WTC11 (cell line): ENCODE data around the gene ABAT. TPM values are rescaled to one million over a fixed set of nuclear protein-coding genes. Genes with fewer than 3 reads are reported as not detected.

Experiments
- ATAC-seq: fragments of 200-7000 bp; cut with Tn5 transposase; 2 replicates; pipeline ENCODE4 v1.10.0; 2021; ENCODE audit warnings: mild to moderate bottlenecking, moderate library complexity
- CTCF ChIA-PET: fragments of 300-600 bp; sonication (Branson Sonifier 250); formaldehyde crosslinking; loops from one replicate; lab custom pipeline; 2021; ENCODE audit warnings: antibody characterized with exemption; lab: Charles Lee
- POLR2A ChIA-PET: fragments of 350-600 bp; sonication (Branson Sonifier 250); formaldehyde crosslinking; loops from one replicate; lab custom pipeline; 2021; ENCODE audit warnings: antibody characterized with exemption; lab: Charles Lee
- DNase-seq: peaks from one replicate; pipeline ENCODE4 v3.0.0; 2021; ENCODE audit warnings: low spot score
- H3K27ac Mint-ChIP-seq: 2 replicates; pipeline ENCODE4 v1.8.0; 2021; ENCODE audit warnings: mixed read lengths
- H3K27me3 Mint-ChIP-seq: 2 replicates; pipeline ENCODE4 v1.8.0; 2021; ENCODE audit warnings: low read depth, mild to moderate bottlenecking, moderate library complexity, mixed read lengths
- H3K36me3 Mint-ChIP-seq: 2 replicates; pipeline ENCODE4 v1.8.0; 2021; ENCODE audit warnings: mixed read lengths
- H3K4me1 Mint-ChIP-seq: 2 replicates; pipeline ENCODE4 v1.8.0; 2022; ENCODE audit warnings: mixed read lengths
- H3K4me3 Mint-ChIP-seq: 2 replicates; pipeline ENCODE4 v1.8.0; 2021; ENCODE audit warnings: mild to moderate bottlenecking, moderate library complexity, mixed read lengths
- H3K9me3 Mint-ChIP-seq: 2 replicates; pipeline ENCODE4 v1.8.0; 2021; ENCODE audit warnings: mixed read lengths
- JAZF1 ChIP-seq: fragments of 250-450 bp; sonication (Bioruptor Pico); IDR thresholded peaks from 2 replicates; pipeline ENCODE4 v1.9.0; 2021; ENCODE audit warnings: moderate library complexity, mild to moderate bottlenecking, inconsistent platforms
- KAT7 ChIP-seq: sonication (generic); formaldehyde crosslinking; IDR thresholded peaks from 2 replicates; pipeline ENCODE4 v1.8.1; 2023; ENCODE audit warnings: missing genetic modification reagents, mild to moderate bottlenecking, borderline replicate concordance
- NR1H2 ChIP-seq: sonication (generic); formaldehyde crosslinking; IDR thresholded peaks from 2 replicates; pipeline ENCODE4 v1.9.0; 2021; ENCODE audit warnings: mild to moderate bottlenecking, moderate library complexity, missing genetic modification reagents
- OVOL2 ChIP-seq: fragments of 250-450 bp; sonication (Bioruptor Pico); IDR thresholded peaks from 2 replicates; pipeline ENCODE4 v1.9.0; 2021; ENCODE audit warnings: mild to moderate bottlenecking, borderline replicate concordance
- TCF7 ChIP-seq: sonication (generic); formaldehyde crosslinking; IDR thresholded peaks from 2 replicates; pipeline ENCODE4 v1.8.0; 2022; ENCODE audit warnings: mild to moderate bottlenecking, low read depth, missing genetic modification reagents, moderate library complexity
- ZBTB21 ChIP-seq: sonication (generic); formaldehyde crosslinking; IDR thresholded peaks from 2 replicates; pipeline ENCODE4 v1.8.1; 2023; ENCODE audit warnings: mild to moderate bottlenecking, missing genetic modification reagents, borderline replicate concordance
- ZNF396 ChIP-seq: fragments of 250-450 bp; sonication (Bioruptor Pico); IDR thresholded peaks from 2 replicates; pipeline ENCODE4 v1.8.0; 2021; ENCODE audit warnings: mild to moderate bottlenecking, moderate library complexity, borderline replicate concordance
- total RNA-seq: library from RNA; stranded (reverse); gene quantifications from 3 replicates; pipeline ENCODE4 v1.2.3, GENCODE V29; 2021
- TF ChIP-seq, protein P1 (sequence below): sonication (generic); formaldehyde crosslinking; IDR thresholded peaks from 2 replicates; pipeline ENCODE4 v1.8.0; 2023; ENCODE audit warnings: missing genetic modification reagents, mild to moderate bottlenecking, borderline replicate concordance
- TF ChIP-seq, protein P2 (sequence below): sonication (generic); formaldehyde crosslinking; IDR thresholded peaks from 2 replicates; pipeline ENCODE4 v1.8.1; 2022; ENCODE audit warnings: mild to moderate bottlenecking, missing genetic modification reagents, moderate library complexity, borderline replicate concordance
- TF ChIP-seq, protein P3 (sequence below): sonication (generic); formaldehyde crosslinking; IDR thresholded peaks from 2 replicates; pipeline ENCODE4 v1.8.1; 2023; ENCODE audit warnings: mild to moderate bottlenecking, missing genetic modification reagents
- TF ChIP-seq, protein P4 (sequence below): sonication (generic); formaldehyde crosslinking; IDR thresholded peaks from 2 replicates; pipeline ENCODE4 v1.8.0; 2022; ENCODE audit warnings: missing genetic modification reagents
- TF ChIP-seq, protein P5 (sequence below): sonication (generic); formaldehyde crosslinking; IDR thresholded peaks from 2 replicates; pipeline ENCODE4 v1.8.1; 2023; ENCODE audit warnings: mild to moderate bottlenecking, moderate library complexity, missing genetic modification reagents
- TF ChIP-seq, protein P6 (sequence below): fragments of 250-450 bp; sonication (Bioruptor Pico); IDR thresholded peaks from 2 replicates; pipeline ENCODE4 v1.9.0; 2021; ENCODE audit warnings: mild to moderate bottlenecking
- TF ChIP-seq, protein P7 (sequence below): sonication (generic); formaldehyde crosslinking; IDR thresholded peaks from 2 replicates; pipeline ENCODE4 v1.8.1; 2022; ENCODE audit warnings: missing genetic modification reagents, borderline replicate concordance

Gene ABAT
- total RNA-seq, 1 experiment from 2014 or later = 6.6 TPM

DNA sequence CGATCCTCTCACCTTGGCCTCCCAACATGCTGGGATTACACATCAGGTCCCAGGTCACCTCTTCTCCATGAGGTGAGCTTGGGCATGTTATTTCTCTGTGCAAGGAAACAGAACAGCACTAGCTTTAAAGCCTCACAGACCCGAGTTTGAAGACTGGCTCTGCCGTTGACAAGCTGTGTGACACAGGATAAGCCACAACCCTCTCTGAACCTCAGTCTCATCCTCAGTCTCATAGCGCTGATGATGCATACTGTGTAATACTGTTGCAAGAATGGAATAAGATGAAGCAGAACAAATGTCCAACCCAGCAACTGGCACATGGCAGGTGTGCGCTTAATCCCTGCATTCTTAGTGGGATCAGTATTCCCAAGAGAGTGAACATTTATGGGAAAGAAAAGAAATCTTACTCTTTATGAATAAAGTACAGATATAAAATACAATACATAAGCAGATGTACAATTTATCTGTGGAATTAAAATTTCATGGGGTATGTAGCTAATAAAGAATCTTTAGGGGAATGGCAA is 43.5 kb downstream of the ABAT start:
- H3K4me3 Mint-ChIP-seq = no peak overlapping the region
- H3K27ac Mint-ChIP-seq = no peak overlapping the region
- DNase-seq = no peak
- H3K36me3 Mint-ChIP-seq = no peaks in the 10 kb centered on the region
- CTCF ChIA-PET = no interaction called here
- H3K27me3 Mint-ChIP-seq = no peaks in the 10 kb centered on the region; the same call in 1 of the 2 replicates
- no peak for ATAC-seq
- POLR2A ChIA-PET = no interaction called here
- H3K9me3 Mint-ChIP-seq = no peaks in the 10 kb centered on the region
- H3K4me1 Mint-ChIP-seq = peaks cover 6% of the 10 kb centered on the region
- TF ChIP-seq ZBTB21 (CRISPR knock-in tag) (no peak), KAT7 (CRISPR knock-in tag) (no peak), NR1H2 (no peak), JAZF1 (CRISPR knock-in tag) (no peak), TCF7 (CRISPR knock-in tag) (no peak), OVOL2 (no peak), ZNF396 (CRISPR knock-in tag) (no peak)
- TF ChIP-seq, protein P1, sequence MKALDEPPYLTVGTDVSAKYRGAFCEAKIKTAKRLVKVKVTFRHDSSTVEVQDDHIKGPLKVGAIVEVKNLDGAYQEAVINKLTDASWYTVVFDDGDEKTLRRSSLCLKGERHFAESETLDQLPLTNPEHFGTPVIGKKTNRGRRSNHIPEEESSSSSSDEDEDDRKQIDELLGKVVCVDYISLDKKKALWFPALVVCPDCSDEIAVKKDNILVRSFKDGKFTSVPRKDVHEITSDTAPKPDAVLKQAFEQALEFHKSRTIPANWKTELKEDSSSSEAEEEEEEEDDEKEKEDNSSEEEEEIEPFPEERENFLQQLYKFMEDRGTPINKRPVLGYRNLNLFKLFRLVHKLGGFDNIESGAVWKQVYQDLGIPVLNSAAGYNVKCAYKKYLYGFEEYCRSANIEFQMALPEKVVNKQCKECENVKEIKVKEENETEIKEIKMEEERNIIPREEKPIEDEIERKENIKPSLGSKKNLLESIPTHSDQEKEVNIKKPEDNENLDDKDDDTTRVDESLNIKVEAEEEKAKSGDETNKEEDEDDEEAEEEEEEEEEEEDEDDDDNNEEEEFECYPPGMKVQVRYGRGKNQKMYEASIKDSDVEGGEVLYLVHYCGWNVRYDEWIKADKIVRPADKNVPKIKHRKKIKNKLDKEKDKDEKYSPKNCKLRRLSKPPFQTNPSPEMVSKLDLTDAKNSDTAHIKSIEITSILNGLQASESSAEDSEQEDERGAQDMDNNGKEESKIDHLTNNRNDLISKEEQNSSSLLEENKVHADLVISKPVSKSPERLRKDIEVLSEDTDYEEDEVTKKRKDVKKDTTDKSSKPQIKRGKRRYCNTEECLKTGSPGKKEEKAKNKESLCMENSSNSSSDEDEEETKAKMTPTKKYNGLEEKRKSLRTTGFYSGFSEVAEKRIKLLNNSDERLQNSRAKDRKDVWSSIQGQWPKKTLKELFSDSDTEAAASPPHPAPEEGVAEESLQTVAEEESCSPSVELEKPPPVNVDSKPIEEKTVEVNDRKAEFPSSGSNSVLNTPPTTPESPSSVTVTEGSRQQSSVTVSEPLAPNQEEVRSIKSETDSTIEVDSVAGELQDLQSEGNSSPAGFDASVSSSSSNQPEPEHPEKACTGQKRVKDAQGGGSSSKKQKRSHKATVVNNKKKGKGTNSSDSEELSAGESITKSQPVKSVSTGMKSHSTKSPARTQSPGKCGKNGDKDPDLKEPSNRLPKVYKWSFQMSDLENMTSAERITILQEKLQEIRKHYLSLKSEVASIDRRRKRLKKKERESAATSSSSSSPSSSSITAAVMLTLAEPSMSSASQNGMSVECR (CRISPR knock-in tag) = no peak
- TF ChIP-seq, protein P2, sequence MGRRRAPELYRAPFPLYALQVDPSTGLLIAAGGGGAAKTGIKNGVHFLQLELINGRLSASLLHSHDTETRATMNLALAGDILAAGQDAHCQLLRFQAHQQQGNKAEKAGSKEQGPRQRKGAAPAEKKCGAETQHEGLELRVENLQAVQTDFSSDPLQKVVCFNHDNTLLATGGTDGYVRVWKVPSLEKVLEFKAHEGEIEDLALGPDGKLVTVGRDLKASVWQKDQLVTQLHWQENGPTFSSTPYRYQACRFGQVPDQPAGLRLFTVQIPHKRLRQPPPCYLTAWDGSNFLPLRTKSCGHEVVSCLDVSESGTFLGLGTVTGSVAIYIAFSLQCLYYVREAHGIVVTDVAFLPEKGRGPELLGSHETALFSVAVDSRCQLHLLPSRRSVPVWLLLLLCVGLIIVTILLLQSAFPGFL (CRISPR knock-in tag) = no peak
- TF ChIP-seq, protein P3, sequence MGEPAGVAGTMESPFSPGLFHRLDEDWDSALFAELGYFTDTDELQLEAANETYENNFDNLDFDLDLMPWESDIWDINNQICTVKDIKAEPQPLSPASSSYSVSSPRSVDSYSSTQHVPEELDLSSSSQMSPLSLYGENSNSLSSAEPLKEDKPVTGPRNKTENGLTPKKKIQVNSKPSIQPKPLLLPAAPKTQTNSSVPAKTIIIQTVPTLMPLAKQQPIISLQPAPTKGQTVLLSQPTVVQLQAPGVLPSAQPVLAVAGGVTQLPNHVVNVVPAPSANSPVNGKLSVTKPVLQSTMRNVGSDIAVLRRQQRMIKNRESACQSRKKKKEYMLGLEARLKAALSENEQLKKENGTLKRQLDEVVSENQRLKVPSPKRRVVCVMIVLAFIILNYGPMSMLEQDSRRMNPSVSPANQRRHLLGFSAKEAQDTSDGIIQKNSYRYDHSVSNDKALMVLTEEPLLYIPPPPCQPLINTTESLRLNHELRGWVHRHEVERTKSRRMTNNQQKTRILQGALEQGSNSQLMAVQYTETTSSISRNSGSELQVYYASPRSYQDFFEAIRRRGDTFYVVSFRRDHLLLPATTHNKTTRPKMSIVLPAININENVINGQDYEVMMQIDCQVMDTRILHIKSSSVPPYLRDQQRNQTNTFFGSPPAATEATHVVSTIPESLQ (CRISPR knock-in tag) = no peak
- TF ChIP-seq, protein P4, sequence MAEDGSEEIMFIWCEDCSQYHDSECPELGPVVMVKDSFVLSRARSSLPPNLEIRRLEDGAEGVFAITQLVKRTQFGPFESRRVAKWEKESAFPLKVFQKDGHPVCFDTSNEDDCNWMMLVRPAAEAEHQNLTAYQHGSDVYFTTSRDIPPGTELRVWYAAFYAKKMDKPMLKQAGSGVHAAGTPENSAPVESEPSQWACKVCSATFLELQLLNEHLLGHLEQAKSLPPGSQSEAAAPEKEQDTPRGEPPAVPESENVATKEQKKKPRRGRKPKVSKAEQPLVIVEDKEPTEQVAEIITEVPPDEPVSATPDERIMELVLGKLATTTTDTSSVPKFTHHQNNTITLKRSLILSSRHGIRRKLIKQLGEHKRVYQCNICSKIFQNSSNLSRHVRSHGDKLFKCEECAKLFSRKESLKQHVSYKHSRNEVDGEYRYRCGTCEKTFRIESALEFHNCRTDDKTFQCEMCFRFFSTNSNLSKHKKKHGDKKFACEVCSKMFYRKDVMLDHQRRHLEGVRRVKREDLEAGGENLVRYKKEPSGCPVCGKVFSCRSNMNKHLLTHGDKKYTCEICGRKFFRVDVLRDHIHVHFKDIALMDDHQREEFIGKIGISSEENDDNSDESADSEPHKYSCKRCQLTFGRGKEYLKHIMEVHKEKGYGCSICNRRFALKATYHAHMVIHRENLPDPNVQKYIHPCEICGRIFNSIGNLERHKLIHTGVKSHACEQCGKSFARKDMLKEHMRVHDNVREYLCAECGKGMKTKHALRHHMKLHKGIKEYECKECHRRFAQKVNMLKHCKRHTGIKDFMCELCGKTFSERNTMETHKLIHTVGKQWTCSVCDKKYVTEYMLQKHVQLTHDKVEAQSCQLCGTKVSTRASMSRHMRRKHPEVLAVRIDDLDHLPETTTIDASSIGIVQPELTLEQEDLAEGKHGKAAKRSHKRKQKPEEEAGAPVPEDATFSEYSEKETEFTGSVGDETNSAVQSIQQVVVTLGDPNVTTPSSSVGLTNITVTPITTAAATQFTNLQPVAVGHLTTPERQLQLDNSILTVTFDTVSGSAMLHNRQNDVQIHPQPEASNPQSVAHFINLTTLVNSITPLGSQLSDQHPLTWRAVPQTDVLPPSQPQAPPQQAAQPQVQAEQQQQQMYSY (CRISPR knock-in tag) = no peak
- TF ChIP-seq, protein P5, sequence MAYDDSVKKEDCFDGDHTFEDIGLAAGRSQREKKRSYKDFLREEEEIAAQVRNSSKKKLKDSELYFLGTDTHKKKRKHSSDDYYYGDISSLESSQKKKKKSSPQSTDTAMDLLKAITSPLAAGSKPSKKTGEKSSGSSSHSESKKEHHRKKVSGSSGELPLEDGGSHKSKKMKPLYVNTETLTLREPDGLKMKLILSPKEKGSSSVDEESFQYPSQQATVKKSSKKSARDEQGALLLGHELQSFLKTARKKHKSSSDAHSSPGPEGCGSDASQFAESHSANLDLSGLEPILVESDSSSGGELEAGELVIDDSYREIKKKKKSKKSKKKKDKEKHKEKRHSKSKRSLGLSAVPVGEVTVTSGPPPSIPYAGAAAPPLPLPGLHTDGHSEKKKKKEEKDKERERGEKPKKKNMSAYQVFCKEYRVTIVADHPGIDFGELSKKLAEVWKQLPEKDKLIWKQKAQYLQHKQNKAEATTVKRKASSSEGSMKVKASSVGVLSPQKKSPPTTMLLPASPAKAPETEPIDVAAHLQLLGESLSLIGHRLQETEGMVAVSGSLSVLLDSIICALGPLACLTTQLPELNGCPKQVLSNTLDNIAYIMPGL (CRISPR knock-in tag) = no peak
- TF ChIP-seq, protein P6, sequence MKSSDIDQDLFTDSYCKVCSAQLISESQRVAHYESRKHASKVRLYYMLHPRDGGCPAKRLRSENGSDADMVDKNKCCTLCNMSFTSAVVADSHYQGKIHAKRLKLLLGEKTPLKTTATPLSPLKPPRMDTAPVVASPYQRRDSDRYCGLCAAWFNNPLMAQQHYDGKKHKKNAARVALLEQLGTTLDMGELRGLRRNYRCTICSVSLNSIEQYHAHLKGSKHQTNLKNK (CRISPR knock-in tag) = no peak
- TF ChIP-seq, protein P7, sequence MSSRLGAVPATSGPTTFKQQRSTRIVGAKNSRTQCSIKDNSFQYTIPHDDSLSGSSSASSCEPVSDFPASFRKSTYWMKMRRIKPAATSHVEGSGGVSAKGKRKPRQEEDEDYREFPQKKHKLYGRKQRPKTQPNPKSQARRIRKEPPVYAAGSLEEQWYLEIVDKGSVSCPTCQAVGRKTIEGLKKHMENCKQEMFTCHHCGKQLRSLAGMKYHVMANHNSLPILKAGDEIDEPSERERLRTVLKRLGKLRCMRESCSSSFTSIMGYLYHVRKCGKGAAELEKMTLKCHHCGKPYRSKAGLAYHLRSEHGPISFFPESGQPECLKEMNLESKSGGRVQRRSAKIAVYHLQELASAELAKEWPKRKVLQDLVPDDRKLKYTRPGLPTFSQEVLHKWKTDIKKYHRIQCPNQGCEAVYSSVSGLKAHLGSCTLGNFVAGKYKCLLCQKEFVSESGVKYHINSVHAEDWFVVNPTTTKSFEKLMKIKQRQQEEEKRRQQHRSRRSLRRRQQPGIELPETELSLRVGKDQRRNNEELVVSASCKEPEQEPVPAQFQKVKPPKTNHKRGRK = no peak
